ENCODE data around the gene MDM2.
"Not testable (repeated sequence)": the region's sequence is repeated elsewhere in the genome, so short reads cannot be mapped to it uniquely, and the experiment has no call there.

MDM2 gene

GRCh38 chr12:68786929-68787328 is 21.0 kb upstream of the MDM2 start:
- no peak for DNase-seq (ENCODE audit: low spot score)

GRCh38 chr12:68788554-68789143 is 19.3 kb upstream of the MDM2 start:
- no peak for DNase-seq (ENCODE audit: low spot score)

- no peak for DNase-seq (ENCODE audit: low spot score)
Observed at GRCh38 chr12:68789144-68789878, 18.7 kb upstream of the MDM2 start.

GRCh38 chr12:68790081-68790951 is 17.7 kb upstream of the MDM2 start:
- DNase-seq (ENCODE audit: low spot score), result no peak

GRCh38 chr12:68790952-68791234 is 17.1 kb upstream of the MDM2 start:
- DNase-seq (ENCODE audit: low spot score), result no peak

GRCh38 chr12:68791897-68792481 is 16.0 kb upstream of the MDM2 start:
- no peak for DNase-seq (ENCODE audit: low spot score)

GRCh38 chr12:68792952-68793351 is 15.0 kb upstream of the MDM2 start:
- DNase-seq (ENCODE audit: low spot score), result no peak

GRCh38 chr12:68793436-68793835 is 14.5 kb upstream of the MDM2 start:
- DNase-seq (ENCODE audit: low spot score), result no peak

- DNase-seq (ENCODE audit: low spot score), result no peak
Observed at GRCh38 chr12:68793975-68794652, 13.9 kb upstream of the MDM2 start.

GRCh38 chr12:68794653-68795251 is 13.2 kb upstream of the MDM2 start:
- no peak for DNase-seq (ENCODE audit: low spot score)

GRCh38 chr12:68796399-68796798 is 11.6 kb upstream of the MDM2 start:
- no peak for DNase-seq (ENCODE audit: low spot score)

GRCh38 chr12:68798882-68799234 is 9.1 kb upstream of the MDM2 start:
- DNase-seq (ENCODE audit: low spot score), result no peak

- DNase-seq (ENCODE audit: low spot score), result no peak
Observed at GRCh38 chr12:68800294-68800693, 7.7 kb upstream of the MDM2 start.

- not testable (repeated sequence) for DNase-seq (ENCODE audit: low spot score)
Observed at GRCh38 chr12:68801124-68801523, 6.9 kb upstream of the MDM2 start.

GRCh38 chr12:68802372-68802745 is 5.6 kb upstream of the MDM2 start:
- DNase-seq (ENCODE audit: low spot score), result not testable (repeated sequence)

- DNase-seq (ENCODE audit: low spot score), result not testable (repeated sequence)
Observed at GRCh38 chr12:68802911-68803651, 4.9 kb upstream of the MDM2 start.

- DNase-seq (ENCODE audit: low spot score), result no peak
Observed at GRCh38 chr12:68803948-68804656, 3.9 kb upstream of the MDM2 start.

GRCh38 chr12:68804657-68805591 is 3.1 kb upstream of the MDM2 start:
- no peak for DNase-seq (ENCODE audit: low spot score)

GRCh38 chr12:68805592-68806120 is 2.3 kb upstream of the MDM2 start:
- no peak for DNase-seq (ENCODE audit: low spot score)
